Chondrocyte (in vitro differentiated cells): Measurements from ENCODE around the gene SLFN11. TPM values are rescaled to one million over a fixed set of nuclear protein-coding genes. Genes with fewer than 3 reads are reported as not detected.
"Not testable (repeated sequence)": the region's sequence is repeated elsewhere in the genome, so short reads cannot be mapped to it uniquely, and the experiment has no call there.

Experiments used
- DNase-seq: peaks from one replicate; pipeline ENCODE4 v3.0.0; 2021; ENCODE audit warnings: mixed read lengths, low spot score
- H3K27ac Mint-ChIP-seq: one replicate; pipeline ENCODE4 v1.8.0; 2021; ENCODE audit warnings: mild to moderate bottlenecking, moderate library complexity, mixed read lengths; ENCODE audit not compliant: unreplicated experiment
- H3K27me3 Mint-ChIP-seq: 2 replicates; pipeline ENCODE4 v1.8.0; 2021; ENCODE audit warnings: low read depth, mixed read lengths
- H3K36me3 Mint-ChIP-seq: 2 replicates; pipeline ENCODE4 v1.8.0; 2021; ENCODE audit warnings: low read depth, mixed read lengths
- H3K4me1 Mint-ChIP-seq: 2 replicates; pipeline ENCODE4 v1.8.0; 2021; ENCODE audit warnings: low read depth, mild to moderate bottlenecking, mixed read lengths
- H3K4me3 Mint-ChIP-seq: one replicate; pipeline ENCODE4 v1.8.0; 2021; ENCODE audit warnings: mild to moderate bottlenecking, moderate library complexity, mixed read lengths; ENCODE audit not compliant: unreplicated experiment
- H3K9me3 Mint-ChIP-seq: 2 replicates; pipeline ENCODE4 v1.8.0; 2021; ENCODE audit warnings: low read depth, mixed read lengths
- total RNA-seq: library from RNA; stranded (reverse); gene quantifications from 3 replicates; pipeline ENCODE4 v1.2.1, GENCODE V29; 2021
- TF ChIP-seq, protein P1 (sequence below): fragments of 200-600 bp; sonication (generic); IDR thresholded peaks from 2 replicates; pipeline ENCODE4 v1.5.0; 2021; ENCODE audit warnings: antibody characterized with exemption, mild to moderate bottlenecking, moderate library complexity

The SLFN11 gene
- total RNA-seq, 1 donor from 2014 or later = 18.2 TPM

DNA sequence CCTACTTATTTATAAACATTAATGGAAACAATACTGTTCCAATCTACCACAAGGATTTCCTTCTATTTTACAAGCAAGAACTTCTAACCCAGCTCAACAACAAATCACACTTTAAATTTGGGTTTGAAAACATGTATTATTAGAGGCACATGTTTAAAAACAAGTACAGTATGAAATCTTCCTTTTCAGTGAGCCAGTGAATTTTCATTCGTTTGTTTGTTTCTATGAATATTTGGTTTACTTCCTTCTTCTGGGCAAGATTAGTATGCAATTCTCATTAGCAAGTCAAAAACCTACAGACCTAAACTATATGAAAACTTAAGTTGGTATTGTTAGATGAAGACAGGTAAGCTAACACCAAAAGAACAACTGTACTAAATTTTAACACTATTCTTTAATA is 33.1 kb upstream of the SLFN11 start:
- Mint-ChIP-seq H3K36me3 (peaks cover 24% of the 10 kb centered on the region), H3K27ac (no peak overlapping the region), H3K4me1 (no peaks in the 10 kb centered on the region), H3K4me3 (no peak overlapping the region), H3K27me3 (no peaks in the 10 kb centered on the region), H3K9me3 (peaks cover 7% of the 10 kb centered on the region)
- no peak for DNase-seq
- TF ChIP-seq, protein P1, sequence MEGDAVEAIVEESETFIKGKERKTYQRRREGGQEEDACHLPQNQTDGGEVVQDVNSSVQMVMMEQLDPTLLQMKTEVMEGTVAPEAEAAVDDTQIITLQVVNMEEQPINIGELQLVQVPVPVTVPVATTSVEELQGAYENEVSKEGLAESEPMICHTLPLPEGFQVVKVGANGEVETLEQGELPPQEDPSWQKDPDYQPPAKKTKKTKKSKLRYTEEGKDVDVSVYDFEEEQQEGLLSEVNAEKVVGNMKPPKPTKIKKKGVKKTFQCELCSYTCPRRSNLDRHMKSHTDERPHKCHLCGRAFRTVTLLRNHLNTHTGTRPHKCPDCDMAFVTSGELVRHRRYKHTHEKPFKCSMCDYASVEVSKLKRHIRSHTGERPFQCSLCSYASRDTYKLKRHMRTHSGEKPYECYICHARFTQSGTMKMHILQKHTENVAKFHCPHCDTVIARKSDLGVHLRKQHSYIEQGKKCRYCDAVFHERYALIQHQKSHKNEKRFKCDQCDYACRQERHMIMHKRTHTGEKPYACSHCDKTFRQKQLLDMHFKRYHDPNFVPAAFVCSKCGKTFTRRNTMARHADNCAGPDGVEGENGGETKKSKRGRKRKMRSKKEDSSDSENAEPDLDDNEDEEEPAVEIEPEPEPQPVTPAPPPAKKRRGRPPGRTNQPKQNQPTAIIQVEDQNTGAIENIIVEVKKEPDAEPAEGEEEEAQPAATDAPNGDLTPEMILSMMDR = no peak

DNA sequence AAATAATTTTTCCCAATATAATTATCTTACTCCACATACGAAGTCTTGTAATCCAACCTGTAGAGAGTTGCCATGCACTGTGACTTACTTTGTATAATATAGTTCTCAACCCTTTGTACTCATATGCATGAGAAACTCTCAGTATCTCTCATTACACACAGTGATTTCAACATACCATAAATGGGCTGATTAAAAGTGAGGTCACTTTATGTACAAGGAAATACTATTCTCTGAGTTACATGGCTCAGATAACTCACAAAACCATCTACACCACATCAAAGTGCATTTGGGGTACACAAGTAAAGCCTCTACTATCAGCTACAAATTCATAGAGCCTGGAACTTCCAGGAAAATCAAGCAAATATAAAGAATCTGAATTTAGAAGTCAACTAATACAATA is 30.9 kb upstream of the SLFN11 start:
- DNase-seq = no peak
- peaks cover 13% of the 10 kb centered on the region for H3K36me3 Mint-ChIP-seq
- H3K27me3 Mint-ChIP-seq = no peaks in the 10 kb centered on the region
- H3K27ac Mint-ChIP-seq = no peak overlapping the region
- no peak overlapping the region for H3K4me3 Mint-ChIP-seq
- TF ChIP-seq, protein P1 = no peak
- no peaks in the 10 kb centered on the region for H3K4me1 Mint-ChIP-seq
- H3K9me3 Mint-ChIP-seq = peaks cover 8% of the 10 kb centered on the region

DNA sequence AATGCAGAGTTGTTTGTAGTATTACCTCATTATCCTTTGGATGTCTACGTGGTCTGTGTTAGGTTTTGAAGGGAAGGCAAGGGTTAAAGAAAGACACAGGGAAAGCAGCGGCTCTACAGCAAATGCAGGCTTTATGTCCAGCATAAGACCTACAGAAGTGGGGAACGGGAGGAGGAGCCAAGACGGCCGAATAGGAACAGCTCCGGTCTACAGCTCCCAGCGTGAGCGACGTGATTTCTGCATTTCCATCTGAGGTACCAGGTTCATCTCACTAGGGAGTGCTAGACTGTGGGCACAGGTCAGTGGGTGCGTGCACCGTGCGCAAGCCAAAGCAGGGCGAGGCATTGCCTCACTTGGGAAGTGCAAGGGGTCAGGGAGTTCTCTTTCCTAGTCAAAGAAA is 20.4 kb upstream of the SLFN11 start:
- DNase-seq, H3K27ac Mint-ChIP-seq, H3K4me3 Mint-ChIP-seq, H3K36me3 Mint-ChIP-seq, H3K27me3 Mint-ChIP-seq, H3K4me1 Mint-ChIP-seq: not testable (repeated sequence)
- H3K9me3 Mint-ChIP-seq = peaks cover 24% of the 10 kb centered on the region

DNA sequence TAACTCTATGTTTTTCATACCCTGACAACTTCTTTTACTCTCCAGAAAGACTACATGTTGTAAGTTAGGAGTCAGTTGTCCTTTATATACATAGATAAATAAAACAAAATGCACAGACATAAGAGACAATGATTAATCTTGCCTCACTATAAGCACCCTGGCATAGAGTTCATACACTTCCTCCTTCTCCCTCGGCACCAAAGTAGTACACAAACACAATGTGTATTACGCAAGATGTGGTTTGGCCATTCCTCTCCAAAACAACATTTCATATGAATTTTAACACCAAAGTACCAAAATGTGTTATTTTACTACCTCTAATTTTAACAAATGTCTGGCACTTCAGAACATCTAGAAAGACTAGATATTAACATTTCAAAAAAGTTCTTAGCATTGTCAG is 17.2 kb upstream of the SLFN11 start:
- no peak for DNase-seq
- Mint-ChIP-seq H3K27ac (no peak overlapping the region), H3K4me3 (no peak overlapping the region), H3K9me3 (peaks cover 37% of the 10 kb centered on the region), H3K36me3 (peaks cover 5% of the 10 kb centered on the region), H3K4me1 (no peaks in the 10 kb centered on the region), H3K27me3 (peaks cover 10% of the 10 kb centered on the region)
- TF ChIP-seq, protein P1 = no peak

DNA sequence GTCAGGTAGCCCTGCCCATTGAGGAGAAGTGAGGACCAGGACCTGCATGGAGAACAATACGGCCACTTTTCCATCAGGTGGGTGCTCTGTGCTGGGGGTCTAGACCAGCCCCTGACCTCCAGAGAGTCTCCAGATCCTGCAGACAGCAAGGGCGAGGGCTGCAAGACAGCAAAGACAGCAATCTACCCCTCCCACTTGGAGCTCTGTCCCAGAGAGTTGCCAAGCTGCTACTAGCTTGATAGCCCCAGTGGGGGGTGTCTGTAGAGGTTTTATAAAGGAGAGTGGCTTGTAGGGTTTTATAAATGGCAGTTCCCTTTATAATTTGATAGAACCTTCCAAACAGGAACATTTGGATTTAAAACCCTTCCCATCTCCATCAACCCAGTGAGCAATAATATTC is 16.7 kb upstream of the SLFN11 start:
- Mint-ChIP-seq H3K27me3 (peaks cover 10% of the 10 kb centered on the region), H3K36me3 (peaks cover 5% of the 10 kb centered on the region), H3K9me3 (peaks cover 33% of the 10 kb centered on the region), H3K4me3 (no peak overlapping the region), H3K4me1 (no peaks in the 10 kb centered on the region), H3K27ac (no peak overlapping the region)
- TF ChIP-seq, protein P1 = no peak
- DNase-seq = no peak

DNA sequence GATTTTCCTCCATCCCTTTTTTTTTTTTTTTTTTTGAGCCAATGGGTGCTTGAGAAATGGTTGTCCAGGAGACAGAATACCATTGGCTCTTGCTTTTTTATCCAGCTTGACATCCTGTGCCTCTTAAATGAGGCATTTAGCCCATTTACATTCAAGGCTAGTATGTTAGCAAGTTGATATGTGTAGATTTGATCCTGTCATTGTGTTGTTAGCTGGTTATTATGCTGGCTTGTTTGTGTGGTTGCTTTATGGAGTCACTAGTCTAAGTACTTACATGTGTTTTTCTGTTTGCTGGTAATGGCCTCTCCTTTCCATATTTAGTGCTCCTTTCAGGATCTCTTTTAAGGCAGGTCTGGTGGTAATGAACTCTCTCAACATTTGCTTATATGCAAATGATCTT is 14.1 kb upstream of the SLFN11 start:
- DNase-seq = no peak
- no peak overlapping the region for H3K27ac Mint-ChIP-seq
- TF ChIP-seq, protein P1 = no peak
- peaks cover 38% of the 10 kb centered on the region for H3K9me3 Mint-ChIP-seq
- H3K36me3 Mint-ChIP-seq = peaks cover 5% of the 10 kb centered on the region
- no peak overlapping the region for H3K4me3 Mint-ChIP-seq
- H3K4me1 Mint-ChIP-seq = no peaks in the 10 kb centered on the region
- H3K27me3 Mint-ChIP-seq = peaks cover 13% of the 10 kb centered on the region
